Stimulated activated CD8-positive, alpha-beta memory T cell treated with anti-CD3 and anti-CD28 coated beads, Interleukin-7, amount 100 ng/mL, for 24 hours (primary cell): ENCODE measurements around the gene MSLN.
"Not testable (repeated sequence)": the region's sequence is repeated elsewhere in the genome, so short reads cannot be mapped to it uniquely, and the experiment has no call there.

ENCODE experiments used
- DNase-seq: peaks from one replicate; pipeline ENCODE4 v3.0.0-alpha.2; 2020; ENCODE audit warnings: low read depth

The MSLN gene

GRCh38 chr16:735982-736453 lies 24.5 kb upstream of the MSLN start:
- DNase-seq = no peak

DNA sequence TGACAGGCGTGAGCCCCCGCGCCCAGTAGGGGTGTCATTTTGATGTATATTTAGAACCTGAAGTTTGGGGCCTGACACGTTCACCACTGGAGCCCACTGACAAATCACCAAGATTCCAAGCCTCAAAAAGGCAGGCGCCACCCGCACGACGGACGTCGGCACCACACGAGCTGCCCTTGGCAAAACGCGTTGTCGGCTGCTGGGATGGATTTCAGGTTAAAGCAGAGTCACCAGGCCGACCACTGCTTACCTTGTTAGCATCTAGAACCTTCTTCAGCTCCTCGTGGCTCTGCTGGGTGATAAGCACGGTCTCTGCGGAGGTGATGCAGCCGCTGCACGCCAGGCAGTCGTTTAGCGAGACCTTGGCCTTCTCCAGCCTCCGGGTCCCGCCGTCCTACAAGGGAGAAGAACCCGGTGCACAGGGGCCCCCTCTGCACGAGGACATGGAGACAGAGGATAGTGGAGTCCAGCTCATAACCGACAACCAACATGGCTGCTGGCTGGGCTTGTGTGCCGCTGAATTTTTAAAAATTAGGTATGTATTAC lies 23.5 kb upstream of the MSLN start:
- DNase-seq = no peak

DNA sequence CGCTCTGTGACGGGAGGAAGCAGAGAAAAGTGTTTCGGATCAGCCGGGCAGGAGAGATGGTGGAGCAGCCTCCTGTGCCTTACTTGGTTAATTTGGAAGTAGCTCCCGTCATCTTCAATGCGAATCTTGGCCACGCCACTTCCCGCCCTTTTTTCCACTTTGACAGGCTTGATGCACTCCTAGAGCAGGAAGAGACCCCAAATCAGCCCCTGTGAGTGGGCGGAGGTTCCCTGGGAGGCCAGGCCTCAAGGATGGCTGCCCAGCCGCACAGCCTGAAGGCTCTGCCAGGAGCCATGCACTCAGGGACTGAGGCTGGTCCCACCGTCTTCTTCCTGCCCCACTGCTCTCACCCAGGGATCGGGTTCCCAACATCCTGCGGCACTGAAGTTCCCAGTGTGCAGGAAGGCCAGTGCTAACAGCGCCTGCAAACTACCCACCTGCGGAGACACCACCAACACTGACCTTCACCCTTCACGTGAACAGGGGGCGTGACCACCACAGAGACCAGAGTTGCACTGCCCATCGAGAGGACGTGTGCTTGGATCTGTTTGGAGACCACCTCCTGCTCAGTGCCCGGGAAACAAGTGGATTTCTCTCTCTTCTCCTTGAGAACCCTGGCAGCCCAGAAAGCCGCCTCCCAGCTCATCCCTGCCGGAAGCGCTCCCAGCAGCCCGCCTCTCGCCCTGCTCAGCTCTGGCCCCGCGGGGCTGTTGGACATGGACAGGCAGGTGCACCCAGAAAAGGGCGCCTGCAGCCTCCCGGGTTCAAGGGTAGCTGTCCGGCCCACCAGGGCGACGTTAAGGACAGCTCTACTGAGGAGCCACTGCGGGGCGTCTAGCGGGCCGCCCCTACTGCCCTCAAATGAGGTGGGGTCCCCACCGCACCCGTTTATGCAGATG lies 20.7 kb upstream of the MSLN start:
- DNase-seq = no peak

GRCh38 chr16:740459-740763 lies 20.1 kb upstream of the MSLN start:
- DNase-seq = no peak

DNA sequence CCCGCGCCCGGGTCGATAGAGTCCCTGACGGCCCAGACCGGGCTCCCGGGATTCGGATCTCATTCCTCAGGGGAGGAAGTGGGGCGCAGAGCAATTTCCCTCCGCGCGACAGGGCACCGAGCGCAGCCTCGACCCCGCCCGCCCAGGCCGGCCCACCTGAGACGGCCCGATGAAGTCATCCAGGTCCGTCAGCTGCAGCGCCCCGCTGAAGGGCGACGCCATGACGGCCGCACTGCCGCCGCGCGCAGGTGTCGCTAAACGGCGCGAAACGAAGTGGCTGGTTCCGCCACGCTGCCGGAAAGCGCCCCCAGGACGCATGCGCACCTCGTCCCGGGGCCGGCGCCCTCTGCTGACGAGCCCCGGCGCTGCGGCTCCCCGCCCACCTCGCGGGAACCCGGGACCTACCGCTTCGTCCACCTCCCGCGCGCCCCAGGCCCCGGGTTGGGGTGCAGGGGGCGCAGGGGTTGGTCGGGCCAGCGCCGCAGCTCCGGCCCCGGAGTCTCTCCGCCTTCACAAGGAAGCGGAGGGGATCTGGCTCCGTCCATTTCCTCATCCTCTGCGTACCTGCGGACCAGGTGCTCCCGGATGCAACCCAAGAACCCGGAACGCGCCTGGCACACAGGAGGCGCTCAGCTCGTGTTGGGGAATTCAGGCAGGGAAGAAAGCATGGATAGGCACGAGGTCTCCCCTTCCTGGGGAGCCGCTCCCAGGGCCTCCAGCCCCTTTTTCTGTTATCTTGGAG lies 19.6 kb upstream of the MSLN start, which contains the start of gene CIAO3:
Gene CIAO3, minus strand, starts transcription at position 234 of the 742 bp plus-strand sequence. Its CDS starts 12 bp downstream, at position 222.
- peak; percentile 85 for DNase-seq

GRCh38 chr16:741986-742629 lies 18.4 kb upstream of the MSLN start:
- no peak for DNase-seq

GRCh38 chr16:742894-743293 lies 17.6 kb upstream of the MSLN start:
- not testable (repeated sequence) for DNase-seq

GRCh38 chr16:743794-744500 lies 16.6 kb upstream of the MSLN start:
- DNase-seq = no peak

DNA sequence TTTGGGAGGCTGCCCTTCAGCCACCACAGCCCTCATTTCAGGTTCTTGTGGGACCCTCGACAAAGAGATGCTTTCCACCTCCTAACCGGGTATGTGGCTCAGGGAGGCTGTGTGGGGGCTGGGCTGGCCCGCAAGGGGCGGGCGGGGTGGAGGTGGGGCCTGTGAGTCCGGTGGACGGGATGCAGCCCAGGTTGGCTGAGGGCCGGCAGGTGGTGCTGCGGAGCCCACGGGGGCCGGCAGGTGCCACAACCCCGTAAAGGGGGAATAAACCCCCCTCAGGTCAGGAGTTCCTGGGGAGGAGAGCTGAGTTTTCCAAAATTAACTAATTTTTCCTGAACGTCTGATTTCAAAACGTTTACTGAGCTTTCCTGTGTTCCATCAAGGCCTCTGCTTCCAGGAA lies 14.8 kb upstream of the MSLN start:
- no peak for DNase-seq

GRCh38 chr16:746637-747036 lies 13.9 kb upstream of the MSLN start:
- DNase-seq = no peak

GRCh38 chr16:747978-748746 lies 12.4 kb upstream of the MSLN start:
- DNase-seq = no peak

- no peak for DNase-seq
Observed at GRCh38 chr16:749010-749409, 11.5 kb upstream of the MSLN start.

GRCh38 chr16:750485-750884 lies 10.0 kb upstream of the MSLN start:
- DNase-seq = no peak

- no peak for DNase-seq
Observed at GRCh38 chr16:751152-752006, 9.2 kb upstream of the MSLN start.

GRCh38 chr16:752007-752312 lies 8.6 kb upstream of the MSLN start:
- DNase-seq = no peak

DNA sequence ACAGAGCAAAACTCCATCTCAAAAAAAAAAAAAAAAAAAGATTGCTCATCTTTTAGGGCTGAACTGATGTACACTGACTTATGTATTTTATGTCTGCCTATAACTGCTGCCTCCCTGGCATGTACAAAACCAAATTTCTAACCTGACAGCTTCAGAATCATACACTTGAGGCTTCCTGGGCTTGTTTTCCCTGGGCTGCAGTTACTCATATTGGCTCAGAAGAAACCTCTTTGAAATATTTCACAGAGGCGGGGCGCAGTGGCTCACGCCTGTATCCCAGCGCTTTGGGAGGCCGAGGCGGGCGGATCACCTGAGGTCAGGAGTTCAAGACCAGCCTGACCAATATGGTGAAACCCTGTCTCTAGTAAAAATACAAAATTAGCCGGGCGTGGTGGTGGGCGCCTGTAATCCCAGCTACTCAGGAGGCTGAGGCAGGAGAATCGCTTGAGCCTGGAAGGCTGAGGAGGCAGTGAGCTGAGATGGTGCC lies 6.4 kb upstream of the MSLN start:
- DNase-seq = not testable (repeated sequence)

- no peak for DNase-seq
Observed at GRCh38 chr16:754656-755055, 5.9 kb upstream of the MSLN start.

DNA sequence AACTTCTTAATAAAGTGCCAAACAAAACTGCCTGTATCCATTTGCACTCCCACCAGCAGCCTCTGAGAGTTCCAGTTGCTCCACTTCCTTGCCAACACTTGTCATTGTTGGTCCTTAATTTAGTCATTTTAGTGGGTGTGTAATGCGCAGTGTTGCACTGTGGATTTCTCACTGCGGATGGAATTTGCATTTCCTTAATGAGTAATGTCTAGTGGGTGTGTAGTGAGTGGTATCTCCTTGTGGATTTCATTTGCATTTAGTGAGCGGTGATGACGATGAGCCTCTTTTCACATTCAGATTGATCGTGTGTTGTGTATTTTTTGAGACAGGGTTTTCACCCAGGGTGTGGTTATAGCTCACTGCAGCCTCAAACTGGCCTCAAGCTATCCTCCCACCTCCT lies 4.1 kb upstream of the MSLN start:
- no peak for DNase-seq

GRCh38 chr16:759110-759910 lies 1.2 kb upstream of the MSLN start:
- no peak for DNase-seq
